ENCODE results near the gene PEX11G.

The PEX11G gene

DNA sequence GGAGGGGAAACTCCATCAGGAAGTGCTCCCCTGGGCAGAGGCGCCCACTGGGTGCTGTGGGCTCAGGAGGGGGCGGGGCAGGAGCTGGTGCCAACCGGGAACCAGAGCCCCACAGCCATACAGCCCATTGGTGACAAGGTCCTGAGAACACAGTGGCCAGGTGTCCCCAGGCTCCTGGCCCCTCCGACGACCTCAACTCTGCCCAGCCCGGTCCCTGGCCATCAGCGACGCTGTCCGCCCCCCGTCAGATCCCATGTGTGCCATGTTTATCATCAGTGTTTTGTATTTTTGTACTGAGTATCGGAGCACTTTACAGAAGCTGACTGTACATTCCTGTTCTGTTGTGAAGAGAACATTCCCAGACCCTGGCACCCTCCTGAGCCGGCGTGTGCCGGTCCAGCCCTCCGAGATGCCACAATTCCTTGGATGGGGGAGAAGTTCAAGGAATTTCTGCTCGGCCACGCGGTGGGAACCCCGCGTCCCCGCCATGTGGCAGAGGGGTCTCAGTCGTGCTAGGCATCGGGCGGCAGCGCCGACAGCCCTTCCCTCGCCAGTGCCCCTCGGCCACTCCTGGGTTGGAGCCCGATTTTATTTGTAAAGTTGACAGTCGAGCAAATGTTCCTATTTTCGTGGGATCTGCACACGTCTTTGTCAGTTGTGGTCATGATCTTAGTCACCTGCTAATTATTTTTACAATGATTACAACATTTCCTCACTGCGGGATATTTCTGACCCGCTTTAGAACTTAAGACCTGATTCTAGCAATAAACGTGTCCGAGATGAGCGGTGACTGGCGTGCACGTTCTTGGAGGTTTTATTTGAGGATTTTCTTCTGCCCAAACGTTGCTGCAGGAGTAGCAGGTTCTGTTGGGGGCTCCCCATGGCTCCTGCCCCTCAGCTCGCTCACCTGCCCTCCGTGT lies 16.9 kb downstream of the PEX11G start:
- Histone ChIP-seq H3K27ac (no peak overlapping the region), H3K4me3 (no peak overlapping the region)
- no peak for DNase-seq (ENCODE audit: low spot score)
- TF ChIP-seq, protein P1, sequence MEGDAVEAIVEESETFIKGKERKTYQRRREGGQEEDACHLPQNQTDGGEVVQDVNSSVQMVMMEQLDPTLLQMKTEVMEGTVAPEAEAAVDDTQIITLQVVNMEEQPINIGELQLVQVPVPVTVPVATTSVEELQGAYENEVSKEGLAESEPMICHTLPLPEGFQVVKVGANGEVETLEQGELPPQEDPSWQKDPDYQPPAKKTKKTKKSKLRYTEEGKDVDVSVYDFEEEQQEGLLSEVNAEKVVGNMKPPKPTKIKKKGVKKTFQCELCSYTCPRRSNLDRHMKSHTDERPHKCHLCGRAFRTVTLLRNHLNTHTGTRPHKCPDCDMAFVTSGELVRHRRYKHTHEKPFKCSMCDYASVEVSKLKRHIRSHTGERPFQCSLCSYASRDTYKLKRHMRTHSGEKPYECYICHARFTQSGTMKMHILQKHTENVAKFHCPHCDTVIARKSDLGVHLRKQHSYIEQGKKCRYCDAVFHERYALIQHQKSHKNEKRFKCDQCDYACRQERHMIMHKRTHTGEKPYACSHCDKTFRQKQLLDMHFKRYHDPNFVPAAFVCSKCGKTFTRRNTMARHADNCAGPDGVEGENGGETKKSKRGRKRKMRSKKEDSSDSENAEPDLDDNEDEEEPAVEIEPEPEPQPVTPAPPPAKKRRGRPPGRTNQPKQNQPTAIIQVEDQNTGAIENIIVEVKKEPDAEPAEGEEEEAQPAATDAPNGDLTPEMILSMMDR (IDR thresholded peaks at IDR 0.05): no peak

DNA sequence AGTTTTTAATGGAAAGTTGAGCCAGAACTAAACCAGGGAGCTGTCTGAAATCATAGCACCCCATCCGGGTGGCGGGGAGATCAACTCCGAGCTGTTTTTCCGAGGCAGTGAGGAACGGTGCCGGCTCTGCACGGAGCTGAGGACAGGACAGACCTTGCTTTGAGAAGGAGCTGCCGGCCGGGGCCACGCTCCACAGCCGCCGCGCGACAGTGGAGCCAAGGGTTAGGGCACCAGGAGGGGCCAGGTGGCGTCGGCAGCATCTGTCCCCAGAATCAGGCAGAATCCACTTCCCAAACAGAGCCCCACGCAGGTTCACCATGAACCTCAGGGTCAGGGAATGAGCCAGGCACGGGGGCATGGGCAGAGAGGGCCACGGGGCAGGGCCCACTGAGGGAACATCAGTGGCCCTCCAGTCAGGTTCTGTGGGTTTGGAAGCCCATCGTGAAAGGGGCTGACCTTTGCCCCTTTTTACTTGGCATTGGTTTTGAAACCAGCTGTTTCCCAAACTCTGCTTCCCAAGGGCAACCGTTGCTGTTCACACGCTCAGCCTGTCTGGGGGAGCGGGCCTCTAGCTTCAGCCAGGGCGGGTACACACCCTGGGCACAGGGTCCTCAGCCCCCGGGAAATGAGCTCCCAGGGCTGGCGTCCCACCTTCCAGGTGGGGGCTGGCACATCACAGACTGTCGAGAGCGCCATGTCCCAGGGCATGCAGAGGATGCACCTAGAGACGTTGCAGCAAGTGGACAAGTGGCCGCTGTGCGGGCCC lies 18.1 kb downstream of the PEX11G start:
- no peak for DNase-seq (ENCODE audit: low spot score)
- Histone ChIP-seq H3K27ac (no peak overlapping the region), H3K4me3 (no peak overlapping the region)
- TF ChIP-seq, protein P1 (IDR thresholded peaks at IDR 0.05): no peak

DNA sequence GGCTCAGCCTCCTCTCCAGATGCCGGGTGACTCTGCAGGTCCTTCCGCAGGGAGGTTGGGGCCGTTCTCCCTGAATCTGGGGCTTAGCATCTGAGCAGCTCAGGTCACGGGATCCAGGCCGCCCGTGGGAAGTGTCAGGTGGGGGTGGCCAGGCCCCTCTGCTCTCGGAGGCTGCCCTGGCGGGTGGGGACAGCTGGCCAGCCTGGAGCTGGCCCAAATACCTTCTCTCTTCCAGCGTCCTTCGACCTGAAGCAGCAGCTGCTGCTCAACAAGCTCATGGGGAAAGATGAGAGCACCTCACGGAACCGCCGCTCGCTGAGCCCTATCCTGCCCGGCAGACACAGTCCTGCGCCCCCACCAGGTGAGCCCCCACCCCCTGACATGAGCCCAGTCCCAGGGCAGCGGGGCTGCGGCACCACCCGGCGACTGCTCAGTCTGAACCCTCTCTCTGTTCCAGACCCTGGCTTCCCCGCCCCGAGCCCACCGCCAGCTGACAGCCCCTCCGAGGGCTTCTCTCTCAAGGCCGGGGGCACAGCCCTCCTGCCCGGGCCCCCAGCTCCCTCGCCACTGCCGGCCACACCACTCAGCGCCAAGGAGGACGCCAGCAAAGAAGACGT lies 19.1 kb downstream of the PEX11G start:
- no peak for DNase-seq (ENCODE audit: low spot score)
- H3K27ac ChIP-seq: no peak overlapping the region
- no peak overlapping the region for H3K4me3 ChIP-seq
- TF ChIP-seq, protein P1 (IDR thresholded peaks at IDR 0.05): no peak

DNA sequence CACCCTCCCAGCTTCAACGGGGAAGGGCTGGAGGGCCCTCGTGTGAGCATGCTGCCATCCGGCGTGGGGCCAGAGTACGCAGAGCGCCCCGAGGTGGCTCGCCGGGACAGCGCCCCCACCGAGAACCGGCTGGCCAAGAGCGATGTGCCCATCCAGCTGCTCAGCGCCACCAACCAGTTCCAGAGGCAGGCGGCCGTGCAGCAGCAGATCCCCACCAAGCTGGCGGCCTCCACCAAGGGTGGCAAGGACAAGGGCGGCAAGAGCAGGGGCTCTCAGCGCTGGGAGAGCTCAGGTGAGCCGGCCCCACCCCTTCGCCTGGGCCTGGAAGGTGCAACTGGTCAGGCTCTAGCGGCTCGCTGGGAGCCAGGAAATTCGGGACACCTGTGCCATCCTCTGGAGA lies 20.0 kb downstream of the PEX11G start:
- Histone ChIP-seq H3K4me3 (no peak overlapping the region), H3K27ac (no peak overlapping the region)
- TF ChIP-seq, protein P1 (IDR thresholded peaks at IDR 0.05): no peak
- DNase-seq (ENCODE audit: low spot score): no peak

DNA sequence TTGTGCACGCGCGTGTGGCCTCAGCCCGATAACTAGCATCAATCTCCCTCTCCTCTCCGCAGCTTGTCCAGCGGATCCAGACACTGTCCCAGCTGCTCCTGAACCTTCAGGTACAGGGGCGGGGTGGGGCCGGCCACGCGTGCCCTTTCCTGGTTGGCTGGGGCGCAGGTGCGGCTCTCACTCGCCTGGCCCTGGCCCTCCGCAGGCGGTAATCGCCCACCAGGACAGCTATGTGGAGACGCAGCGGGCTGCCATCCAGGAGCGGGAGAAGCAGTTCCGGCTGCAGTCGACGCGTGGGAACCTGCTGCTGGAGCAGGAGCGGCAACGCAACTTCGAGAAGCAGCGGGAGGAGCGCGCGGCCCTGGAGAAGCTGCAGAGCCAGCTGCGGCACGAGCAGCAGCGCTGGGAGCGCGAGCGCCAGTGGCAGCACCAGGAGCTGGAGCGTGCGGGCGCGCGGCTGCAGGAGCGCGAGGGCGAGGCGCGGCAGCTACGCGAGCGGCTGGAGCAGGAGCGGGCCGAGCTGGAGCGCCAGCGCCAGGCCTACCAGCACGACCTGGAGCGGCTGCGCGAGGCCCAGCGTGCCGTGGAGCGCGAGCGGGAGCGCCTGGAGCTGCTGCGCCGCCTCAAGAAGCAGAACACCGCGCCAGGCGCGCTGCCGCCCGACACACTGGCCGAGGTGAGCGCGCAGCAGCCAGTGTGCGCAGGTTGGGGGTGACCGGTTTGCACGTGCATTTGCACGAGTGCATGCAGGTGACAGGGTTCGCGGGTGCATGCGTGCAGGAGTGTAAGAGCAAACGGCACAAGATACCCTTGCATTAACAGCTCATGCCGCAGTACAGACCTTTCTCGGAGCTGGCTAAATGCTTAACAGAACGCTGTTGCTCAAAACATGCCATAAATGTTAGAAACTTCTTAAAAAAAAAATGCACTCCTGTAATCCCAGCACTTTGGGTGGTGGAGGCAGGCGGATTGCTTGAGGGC lies 21.5 kb downstream of the PEX11G start:
- no peak overlapping the region for H3K4me3 ChIP-seq
- TF ChIP-seq, protein P1 (IDR thresholded peaks at IDR 0.05): no peak
- no peak overlapping the region for H3K27ac ChIP-seq
- DNase-seq (ENCODE audit: low spot score): no peak

DNA sequence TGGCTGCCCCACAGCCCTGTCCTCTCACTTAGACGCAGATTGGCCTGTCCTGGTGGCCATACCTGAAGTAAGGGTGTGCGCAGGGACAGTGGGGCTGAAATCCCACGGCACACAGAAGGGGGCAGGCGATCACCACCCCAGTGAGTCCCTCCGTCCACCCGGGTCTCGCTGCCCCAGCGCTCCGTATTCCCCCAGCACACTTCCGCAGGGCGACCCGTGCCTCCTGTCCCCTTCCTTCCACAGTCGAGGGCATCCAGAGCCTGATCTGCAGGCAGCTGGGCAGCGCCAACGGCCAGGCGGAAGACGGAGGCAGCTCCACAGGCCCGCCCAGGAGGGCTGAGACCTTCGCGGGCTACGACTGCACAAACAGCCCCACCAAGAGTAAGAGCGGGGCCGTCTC lies 25.3 kb downstream of the PEX11G start:
- Histone ChIP-seq H3K27ac (no peak overlapping the region), H3K4me3 (no peak overlapping the region)
- TF ChIP-seq, protein P1 (IDR thresholded peaks at IDR 0.05): no peak
- DNase-seq (ENCODE audit: low spot score): no peak
